PC-3 (cell line): ENCODE measurements around the gene SPINK9. TPM values are rescaled to one million over a fixed set of nuclear protein-coding genes. Genes with fewer than 3 reads are reported as not detected.

Source experiments
- ATAC-seq: fragments of 200-7000 bp; cut with Tn5 transposase; 2 replicates; pipeline ENCODE4 v1.9.1; 2020; ENCODE audit warnings: mild to moderate bottlenecking, moderate library complexity
- BruUV-seq: library from RNA; stranded (reverse); fragments of 400-500 nt; replicated peaks from 2 replicates; lab custom pipeline; 2021; lab: Mats Ljungman, UMichigan
- CTCF ChIA-PET: fragments of 300-600 bp; sonication (Branson Sonifier 250); formaldehyde crosslinking; loops from one replicate; lab custom pipeline; 2022; ENCODE audit warnings: antibody characterized with exemption; lab: Charles Lee
- POLR2A ChIA-PET: fragments of 300-600 bp; sonication (Branson Sonifier 250); formaldehyde crosslinking; loops from one replicate; lab custom pipeline; 2022; ENCODE audit warnings: antibody characterized with exemption; ENCODE audit not compliant: unreplicated experiment; lab: Charles Lee
- DNase-seq: peaks from one replicate; pipeline ENCODE4 v3.0.0-alpha.2; 2015
- H2AFZ ChIP-seq: fragments of 300-600 bp; sonication (generic); 2 replicates; pipeline ENCODE4 v1.6.0; 2016; ENCODE audit warnings: antibody characterized with exemption, low read length
- H3F3A ChIP-seq: fragments of 300-600 bp; sonication (generic); one replicate; pipeline ENCODE4 v1.6.0; 2017; ENCODE audit warnings: antibody characterized with exemption, low read length, control low read depth, mild to moderate bottlenecking; ENCODE audit not compliant: unreplicated experiment
- H3K27ac ChIP-seq: fragments of 300-600 bp; sonication (generic); 2 replicates; pipeline ENCODE4 v1.5.1; 2016; ENCODE audit warnings: mild to moderate bottlenecking, low read length
- H3K27me3 ChIP-seq: fragments of 300-600 bp; sonication (generic); 2 replicates; pipeline ENCODE4 v1.6.1; 2016; ENCODE audit warnings: low read length, mixed read lengths
- H3K36me3 ChIP-seq: fragments of 300-600 bp; sonication (generic); 2 replicates; pipeline ENCODE4 v1.6.1; 2016; ENCODE audit warnings: low read depth, mixed run types, low read length, mixed read lengths
- H3K4me1 ChIP-seq: fragments of 300-600 bp; sonication (generic); 2 replicates; pipeline ENCODE4 v1.5.1; 2016; ENCODE audit warnings: low read length; ENCODE audit not compliant: insufficient read depth
- H3K4me2 ChIP-seq: fragments of 300-600 bp; sonication (generic); 2 replicates; pipeline ENCODE4 v1.6.0; 2016; ENCODE audit warnings: low read length
- H3K4me3 ChIP-seq: fragments of 300-600 bp; sonication (generic); 2 replicates; pipeline ENCODE4 v1.5.1; 2016; ENCODE audit warnings: mild to moderate bottlenecking, low read length, mixed read lengths
- H3K79me2 ChIP-seq: fragments of 300-600 bp; sonication (generic); 2 replicates; pipeline ENCODE4 v1.6.1; 2017; ENCODE audit warnings: low read length, mixed read lengths
- H3K9ac ChIP-seq: fragments of 300-600 bp; sonication (generic); 2 replicates; pipeline ENCODE4 v1.6.0; 2016; ENCODE audit warnings: mild to moderate bottlenecking, low read length
- H3K9me2 ChIP-seq: fragments of 300-600 bp; sonication (generic); replicated peaks from 2 replicates; pipeline ENCODE4 v1.6.1; 2016; ENCODE audit warnings: mixed run types, low read length, mixed read lengths
- H3K9me3 ChIP-seq: fragments of 300-600 bp; sonication (generic); 2 replicates; pipeline ENCODE4 v1.6.1; 2016; ENCODE audit warnings: low read length, mixed read lengths
- H4K20me1 ChIP-seq: fragments of 300-600 bp; sonication (generic); 2 replicates; pipeline ENCODE4 v1.6.1; 2016; ENCODE audit warnings: low read length, mixed read lengths
- EZH2 ChIP-seq: fragments of 300-600 bp; sonication (generic); IDR thresholded peaks from one replicate; pipeline ENCODE4 v1.6.1; 2017; ENCODE audit warnings: antibody characterized with exemption, mild to moderate bottlenecking, low read length; ENCODE audit not compliant: unreplicated experiment
- EZH2phosphoT487 ChIP-seq: fragments of 300-600 bp; sonication (generic); IDR thresholded peaks from 2 replicates; pipeline ENCODE4 v1.6.1; 2018; ENCODE audit warnings: mild to moderate bottlenecking, antibody characterized with exemption, low read length, borderline replicate concordance
- intact Hi-C: fragments of 100-400 bp; cut with micrococcal nuclease; formaldehyde crosslinking; loops from 2 replicates; pipeline ENCODE4 v1.9.0; 2023
- total RNA-seq: library from RNA; depleted of rRNA; stranded (reverse); fragments of >200 nt; gene quantifications from 2 replicates; pipeline ENCODE4 v1.2.3, GENCODE V29; 2014
- TF ChIP-seq, protein P1 (sequence below): fragments of 300-600 bp; sonication (generic); conservative IDR thresholded peaks from 2 replicates; pipeline ENCODE4 v1.5.1; 2017; ENCODE audit warnings: antibody characterized with exemption, low read depth, mild to moderate bottlenecking, low read length

SPINK9 gene
- total RNA-seq, 1 experiment from 2014 or later = not detected

DNA sequence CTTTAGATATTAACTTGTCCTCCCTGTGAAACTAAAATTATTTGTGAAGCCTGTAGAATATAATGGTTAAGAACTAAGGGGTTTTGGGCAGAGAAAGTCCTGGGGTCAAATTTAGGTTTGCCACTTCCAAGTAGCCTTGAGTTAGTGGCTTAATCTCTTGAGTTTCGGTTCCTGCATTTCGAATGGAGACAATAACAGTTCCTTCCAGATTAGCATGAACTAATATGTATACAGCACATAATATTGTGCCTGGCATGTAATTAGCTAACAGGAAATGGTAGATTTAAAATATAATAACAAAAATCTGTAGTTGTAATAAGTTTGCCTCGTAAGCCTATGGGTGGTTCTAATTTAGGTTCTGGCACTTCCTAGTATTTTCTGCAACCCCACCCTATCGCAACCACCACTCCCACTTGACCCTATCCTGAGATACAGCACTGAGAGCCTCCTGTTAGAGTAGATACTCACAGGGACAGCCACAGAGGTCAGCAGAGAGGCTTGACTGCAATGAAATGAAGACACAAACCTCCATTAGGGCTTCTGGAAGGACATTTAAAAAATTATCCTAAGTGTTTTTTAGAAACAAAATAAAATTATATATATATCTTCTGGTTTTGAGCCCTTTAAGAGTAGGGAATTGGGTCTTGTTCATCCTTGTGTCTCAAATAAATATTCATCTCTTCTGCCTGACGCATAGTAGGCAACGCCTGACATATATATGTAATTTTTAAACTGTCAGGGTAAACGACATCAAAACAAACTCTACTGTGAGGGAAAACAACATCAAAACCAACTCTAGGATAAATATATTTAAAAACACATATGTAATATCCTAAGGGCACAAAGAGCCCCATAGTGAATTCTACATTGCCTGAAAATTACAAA, 8.5 kb downstream of the SPINK9 start:
- peak overlapping the region; percentile 93 for H3K27ac ChIP-seq
- H3K9me3 ChIP-seq = no peaks in the 10 kb centered on the region
- H4K20me1 ChIP-seq = no peaks in the 10 kb centered on the region
- H3K27me3 ChIP-seq = no peaks in the 10 kb centered on the region
- peaks cover 36% of the 10 kb centered on the region for H3K4me1 ChIP-seq
- CTCF ChIA-PET = no interaction called here
- H3K36me3 ChIP-seq = no peaks in the 10 kb centered on the region
- peak overlapping the region; percentile 78 for H3K4me2 ChIP-seq
- no peak for ATAC-seq
- peak overlapping the region; percentile 41 for H3K4me3 ChIP-seq
- POLR2A ChIA-PET = no interaction called here
- no peak for DNase-seq
- no peaks in the 10 kb centered on the region for H3K79me2 ChIP-seq
- H3F3A ChIP-seq = peaks cover 4% of the 10 kb centered on the region
- H2AFZ ChIP-seq = peak overlapping the region; percentile 41
- intact Hi-C loops = no loop called here
- TSS peak; percentile 98 for BruUV-seq
- TF ChIP-seq EZH2 (no peak), EZH2phosphoT487 (no peak)
- TF ChIP-seq, protein P1, sequence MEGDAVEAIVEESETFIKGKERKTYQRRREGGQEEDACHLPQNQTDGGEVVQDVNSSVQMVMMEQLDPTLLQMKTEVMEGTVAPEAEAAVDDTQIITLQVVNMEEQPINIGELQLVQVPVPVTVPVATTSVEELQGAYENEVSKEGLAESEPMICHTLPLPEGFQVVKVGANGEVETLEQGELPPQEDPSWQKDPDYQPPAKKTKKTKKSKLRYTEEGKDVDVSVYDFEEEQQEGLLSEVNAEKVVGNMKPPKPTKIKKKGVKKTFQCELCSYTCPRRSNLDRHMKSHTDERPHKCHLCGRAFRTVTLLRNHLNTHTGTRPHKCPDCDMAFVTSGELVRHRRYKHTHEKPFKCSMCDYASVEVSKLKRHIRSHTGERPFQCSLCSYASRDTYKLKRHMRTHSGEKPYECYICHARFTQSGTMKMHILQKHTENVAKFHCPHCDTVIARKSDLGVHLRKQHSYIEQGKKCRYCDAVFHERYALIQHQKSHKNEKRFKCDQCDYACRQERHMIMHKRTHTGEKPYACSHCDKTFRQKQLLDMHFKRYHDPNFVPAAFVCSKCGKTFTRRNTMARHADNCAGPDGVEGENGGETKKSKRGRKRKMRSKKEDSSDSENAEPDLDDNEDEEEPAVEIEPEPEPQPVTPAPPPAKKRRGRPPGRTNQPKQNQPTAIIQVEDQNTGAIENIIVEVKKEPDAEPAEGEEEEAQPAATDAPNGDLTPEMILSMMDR = no peak
- peak overlapping the region; percentile 72 for H3K9ac ChIP-seq
- no peaks in the 10 kb centered on the region for H3K9me2 ChIP-seq

DNA sequence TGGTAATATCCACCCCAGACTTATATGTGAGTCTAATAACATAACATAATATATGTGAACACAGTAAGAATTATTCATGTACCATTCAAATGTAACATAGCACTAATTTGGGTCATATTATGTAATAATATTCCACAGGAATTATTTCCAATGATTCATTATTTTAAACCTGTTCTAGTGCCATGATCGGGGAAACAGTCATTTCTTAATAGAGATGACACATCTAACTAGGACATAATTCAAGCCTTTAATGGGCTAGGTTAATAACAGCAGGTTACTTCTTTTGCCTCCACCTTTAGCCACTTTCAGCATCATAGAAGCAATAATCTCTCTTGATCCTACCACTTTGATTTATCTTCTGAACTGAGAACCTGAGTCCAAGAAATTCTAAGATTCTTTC, 12.3 kb downstream of the SPINK9 start:
- intact Hi-C loops = no loop called here
- DNase-seq = peak; percentile 60

More for the DNA sequence above, 12.3 kb downstream of the SPINK9 start:
- no peaks in the 10 kb centered on the region for H3K36me3 ChIP-seq
- no peaks in the 10 kb centered on the region for H3K27me3 ChIP-seq
- no TSS peak for BruUV-seq
- no peak overlapping the region for H3K27ac ChIP-seq
- no peaks in the 10 kb centered on the region for H4K20me1 ChIP-seq
- no peaks in the 10 kb centered on the region; the same call in 1 of the 2 replicates for H3K9me2 ChIP-seq
- H3K4me1 ChIP-seq = peaks cover 31% of the 10 kb centered on the region
- no peak overlapping the region for H3K4me3 ChIP-seq
- CTCF ChIA-PET = no interaction called here
- no peak overlapping the region for H3K4me2 ChIP-seq
- POLR2A ChIA-PET = interaction anchor here (0.6 kb wide), 1 partner anchor 70 kb away, joined by 6 read pairs; no protein-coding TSS in a partner anchor
- no peak for TF ChIP-seq EZH2
- TF ChIP-seq EZH2phosphoT487 = no peak
- TF ChIP-seq, protein P1 = no peak
- H3K79me2 ChIP-seq = no peaks in the 10 kb centered on the region
- no peak overlapping the region for H2AFZ ChIP-seq
- no peaks in the 10 kb centered on the region for H3K9me3 ChIP-seq
- H3K9ac ChIP-seq = no peak overlapping the region
- peak; percentile 30 for ATAC-seq
- H3F3A ChIP-seq = no peaks in the 10 kb centered on the region
